GM19351 (cell line): ENCODE data around the gene PACSIN3.

ENCODE experiments used
- ATAC-seq: cut with Tn5 transposase; IDR thresholded peaks from one replicate; pipeline ENCODE4 v1.9.1; 2021; ENCODE audit warnings: mild to moderate bottlenecking, moderate library complexity; ENCODE audit not compliant: unreplicated experiment

The PACSIN3 gene

GRCh38 chr11:47177229-47177845, 8.9 kb downstream of the PACSIN3 start:
- peak; percentile 45 for ATAC-seq

- ATAC-seq = peak; percentile 85
These were observed 9.7 kb downstream of the PACSIN3 start, which contains the start of gene ARFGAP2 for GRCh38 chr11:47176328-47177228. Gene ARFGAP2, minus strand, starts transcription at chr11:47176879. Its CDS starts 26 bp downstream, at chr11:47176853.

- no peak for ATAC-seq
These were observed 10.4 kb downstream of the PACSIN3 start for GRCh38 chr11:47175746-47176327.

GRCh38 chr11:47172740-47173336, 13.4 kb downstream of the PACSIN3 start:
- ATAC-seq = no peak

- ATAC-seq = no peak
These were observed 14.4 kb downstream of the PACSIN3 start for GRCh38 chr11:47171856-47172255.

GRCh38 chr11:47171061-47171838, 15.0 kb downstream of the PACSIN3 start:
- ATAC-seq = no peak

- no peak for ATAC-seq
These were observed 19.9 kb downstream of the PACSIN3 start for GRCh38 chr11:47166368-47166767.

- ATAC-seq = no peak
These were observed 20.9 kb downstream of the PACSIN3 start for GRCh38 chr11:47165253-47165840.

GRCh38 chr11:47164321-47164720, 21.9 kb downstream of the PACSIN3 start:
- no peak for ATAC-seq

- ATAC-seq = no peak
These were observed 22.3 kb downstream of the PACSIN3 start for GRCh38 chr11:47163898-47164297.

GRCh38 chr11:47163193-47163592, 23.0 kb downstream of the PACSIN3 start:
- ATAC-seq = no peak

- no peak for ATAC-seq
These were observed 23.8 kb downstream of the PACSIN3 start for GRCh38 chr11:47162426-47162825.

- no peak for ATAC-seq
These were observed 24.3 kb downstream of the PACSIN3 start for GRCh38 chr11:47161890-47162289.

- peak; percentile 71 for ATAC-seq
These were observed 24.9 kb downstream of the PACSIN3 start for GRCh38 chr11:47161134-47161854.

- ATAC-seq = peak; percentile 12
These were observed 25.5 kb downstream of the PACSIN3 start for GRCh38 chr11:47160753-47161133.

- no peak for ATAC-seq
These were observed 28.0 kb downstream of the PACSIN3 start for GRCh38 chr11:47158242-47158641.

- no peak for ATAC-seq
These were observed 28.4 kb downstream of the PACSIN3 start for GRCh38 chr11:47157805-47158204.

GRCh38 chr11:47156951-47157350, 29.3 kb downstream of the PACSIN3 start:
- no peak for ATAC-seq

- ATAC-seq = no peak
These were observed 29.9 kb downstream of the PACSIN3 start for GRCh38 chr11:47156333-47156732.

GRCh38 chr11:47155879-47156278, 30.4 kb downstream of the PACSIN3 start:
- no peak for ATAC-seq
